SU-DHL-6 (cell line): ENCODE data around the gene NPW.
A peak's percentile ranks its signal among the peaks of the same experiment; 100 is the strongest.

Source experiments
- H2AFZ ChIP-seq: fragments of 200-600 bp; sonication (generic); 2 replicates; pipeline ENCODE4 v1.6.1; 2014; ENCODE audit warnings: low read depth, mild to moderate bottlenecking, moderate library complexity, mixed read lengths, antibody characterized with exemption, low read length; ENCODE audit not compliant: severe bottlenecking
- H3F3A ChIP-seq: fragments of 200-600 bp; shearing (Covaris generic); 2 replicates; pipeline ENCODE4 v1.6.0; 2016; ENCODE audit warnings: antibody characterized with exemption, mild to moderate bottlenecking; ENCODE audit not compliant: insufficient read depth
- H3K27ac ChIP-seq: fragments of 200-600 bp; sonication (generic); 2 replicates; pipeline ENCODE4 v1.5.1; 2016; ENCODE audit warnings: low read depth, mild to moderate bottlenecking, low read length, moderate library complexity, mixed read lengths
- H3K27me3 ChIP-seq: fragments of 200-600 bp; sonication (generic), shearing (Covaris generic); 2 replicates; pipeline ENCODE4 v1.6.0; 2014; ENCODE audit warnings: mild to moderate bottlenecking, low read length
- H3K36me3 ChIP-seq: fragments of 200-600 bp; sonication (generic); 2 replicates; pipeline ENCODE4 v1.6.1; 2014; ENCODE audit warnings: mild to moderate bottlenecking, low read length, mixed read lengths
- H3K4me2 ChIP-seq: fragments of 300-600, 200-600 bp; shearing (Covaris generic), sonication (generic); 2 replicates; pipeline ENCODE4 v1.6.0; 2014; ENCODE audit warnings: low read length, low read depth, mild to moderate bottlenecking; ENCODE audit not compliant: poor library complexity, severe bottlenecking
- H3K4me3 ChIP-seq: fragments of 200-600 bp; sonication (generic); 2 replicates; pipeline ENCODE4 v1.5.1; 2014; ENCODE audit warnings: antibody characterized with exemption, low read length, mild to moderate bottlenecking, mixed read lengths; ENCODE audit not compliant: insufficient read depth, poor library complexity, severe bottlenecking
- H3K79me2 ChIP-seq: fragments of 200-600 bp; sonication (generic); 2 replicates; pipeline ENCODE4 v1.6.1; 2014; ENCODE audit warnings: mild to moderate bottlenecking, low read length, moderate library complexity; ENCODE audit not compliant: insufficient read depth
- H3K9ac ChIP-seq: fragments of 200-600 bp; sonication (generic); 2 replicates; pipeline ENCODE4 v1.7.0; 2014; ENCODE audit warnings: mild to moderate bottlenecking, low read length
- H3K9me2 ChIP-seq: fragments of 200-600 bp; sonication (generic); replicated peaks from 2 replicates; pipeline ENCODE4 v1.6.1; 2014; ENCODE audit warnings: low read length; ENCODE audit not compliant: insufficient read depth
- H3K9me3 ChIP-seq: fragments of 200-600 bp; sonication (generic); 2 replicates; pipeline ENCODE4 v1.6.1; 2014; ENCODE audit warnings: low read length, mixed read lengths; ENCODE audit not compliant: insufficient read depth
- H4K20me1 ChIP-seq: fragments of 200-600 bp; sonication (generic); 2 replicates; pipeline ENCODE4 v1.6.1; 2014; ENCODE audit warnings: low read depth, mild to moderate bottlenecking, antibody characterized with exemption, low read length, moderate library complexity, mixed read lengths
- EZH2phosphoT487 ChIP-seq: fragments of 200-600 bp; sonication (generic), shearing (Covaris generic); conservative IDR thresholded peaks from 2 replicates; pipeline ENCODE4 v1.6.1; 2018; ENCODE audit warnings: mild to moderate bottlenecking, antibody characterized with exemption, low read length, moderate library complexity, mixed read lengths
- TF ChIP-seq, protein P1 (sequence below): fragments of 200-600 bp; sonication (generic); IDR thresholded peaks from one replicate; pipeline ENCODE4 v1.5.1; 2017; ENCODE audit warnings: antibody characterized with exemption, mild to moderate bottlenecking, low read length, moderate library complexity; ENCODE audit not compliant: insufficient read depth, poor library complexity, severe bottlenecking

NPW gene

GRCh38 chr16:2045965-2046892 lies 26.6 kb downstream of the NPW start:
- no peaks in the 10 kb centered on the region for H3K36me3 ChIP-seq
- H3K79me2 ChIP-seq = peaks cover 5% of the 10 kb centered on the region; the same call in 1 of the 2 replicates
- H3F3A ChIP-seq = no peaks in the 10 kb centered on the region
- H3K9me2 ChIP-seq = no peaks in the 10 kb centered on the region
- no peaks in the 10 kb centered on the region for H4K20me1 ChIP-seq
- H3K9me3 ChIP-seq = no peaks in the 10 kb centered on the region
- H3K27me3 ChIP-seq = no peaks in the 10 kb centered on the region
- no peak overlapping the region for H3K27ac ChIP-seq
- TF ChIP-seq, protein P1, sequence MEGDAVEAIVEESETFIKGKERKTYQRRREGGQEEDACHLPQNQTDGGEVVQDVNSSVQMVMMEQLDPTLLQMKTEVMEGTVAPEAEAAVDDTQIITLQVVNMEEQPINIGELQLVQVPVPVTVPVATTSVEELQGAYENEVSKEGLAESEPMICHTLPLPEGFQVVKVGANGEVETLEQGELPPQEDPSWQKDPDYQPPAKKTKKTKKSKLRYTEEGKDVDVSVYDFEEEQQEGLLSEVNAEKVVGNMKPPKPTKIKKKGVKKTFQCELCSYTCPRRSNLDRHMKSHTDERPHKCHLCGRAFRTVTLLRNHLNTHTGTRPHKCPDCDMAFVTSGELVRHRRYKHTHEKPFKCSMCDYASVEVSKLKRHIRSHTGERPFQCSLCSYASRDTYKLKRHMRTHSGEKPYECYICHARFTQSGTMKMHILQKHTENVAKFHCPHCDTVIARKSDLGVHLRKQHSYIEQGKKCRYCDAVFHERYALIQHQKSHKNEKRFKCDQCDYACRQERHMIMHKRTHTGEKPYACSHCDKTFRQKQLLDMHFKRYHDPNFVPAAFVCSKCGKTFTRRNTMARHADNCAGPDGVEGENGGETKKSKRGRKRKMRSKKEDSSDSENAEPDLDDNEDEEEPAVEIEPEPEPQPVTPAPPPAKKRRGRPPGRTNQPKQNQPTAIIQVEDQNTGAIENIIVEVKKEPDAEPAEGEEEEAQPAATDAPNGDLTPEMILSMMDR = no peak
- TF ChIP-seq EZH2phosphoT487 = no peak
- peak overlapping the region; percentile 86 for H3K4me2 ChIP-seq
- H2AFZ ChIP-seq = no peak overlapping the region
- H3K9ac ChIP-seq = peak overlapping the region; percentile 75
- H3K4me3 ChIP-seq = peak overlapping the region; percentile 91

- H3K4me3 ChIP-seq = peak overlapping the region; percentile 91
- H2AFZ ChIP-seq = peak overlapping the region; percentile 87
- H4K20me1 ChIP-seq = no peaks in the 10 kb centered on the region
- H3K9me2 ChIP-seq = no peaks in the 10 kb centered on the region
- TF ChIP-seq EZH2phosphoT487 = no peak
- TF ChIP-seq, protein P1 = no peak
- H3F3A ChIP-seq = no peaks in the 10 kb centered on the region
- H3K27me3 ChIP-seq = no peaks in the 10 kb centered on the region
- no peaks in the 10 kb centered on the region for H3K36me3 ChIP-seq
- H3K79me2 ChIP-seq = peaks cover 5% of the 10 kb centered on the region; the same call in 1 of the 2 replicates
- H3K27ac ChIP-seq = no peak overlapping the region
- no peaks in the 10 kb centered on the region for H3K9me3 ChIP-seq
- H3K9ac ChIP-seq = peak overlapping the region; percentile 75
- H3K4me2 ChIP-seq = peak overlapping the region; percentile 86
These were observed 27.3 kb downstream of the NPW start for GRCh38 chr16:2046893-2047329.

DNA sequence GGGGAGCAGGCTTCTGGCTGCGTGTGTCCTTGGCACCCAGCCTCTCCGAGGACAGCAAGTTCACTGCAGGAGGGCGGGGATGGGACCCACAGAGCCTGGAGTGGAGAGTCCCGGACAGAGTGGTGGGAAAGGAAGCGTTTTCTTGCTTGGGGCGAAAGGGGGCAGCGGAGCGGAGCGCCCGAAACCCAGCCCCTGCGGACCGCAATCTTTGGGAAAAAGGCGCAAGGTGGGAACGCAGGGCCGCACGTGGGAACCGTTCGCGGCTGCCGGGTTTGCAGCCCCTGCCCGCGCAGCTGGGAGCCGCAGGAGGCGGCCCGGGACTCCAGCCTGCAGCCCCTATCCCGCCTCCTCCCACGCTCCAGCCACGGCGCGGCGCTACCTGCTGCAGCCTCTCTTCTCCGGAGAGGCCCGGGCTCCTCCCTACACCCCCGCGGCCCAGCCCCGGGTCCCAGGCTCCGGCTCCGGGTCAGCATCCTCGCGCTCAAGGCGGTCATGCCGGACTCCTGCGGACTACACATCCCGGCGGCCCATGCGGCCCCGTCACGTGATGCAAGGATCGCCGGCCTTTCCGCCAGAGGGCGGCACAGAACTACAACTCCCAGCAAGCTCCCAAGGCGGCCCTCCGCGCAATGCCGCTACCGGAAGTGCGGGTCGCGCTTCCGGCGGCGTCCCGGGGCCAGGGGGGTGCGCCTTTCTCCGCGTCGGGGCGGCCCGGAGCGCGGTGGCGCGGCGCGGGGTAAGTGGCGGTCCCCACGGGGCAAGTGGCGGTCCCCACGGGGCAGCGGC lies 27.9 kb downstream of the NPW start, which contains the start of the genes NTHL1 and TSC2:
NTHL1 (minus strand) TSS at position 505 of the 786 bp plus-strand sequence; CDS start at position 494, 11 bp downstream.
TSC2 (plus strand) TSS at position 656 of the 786 bp plus-strand sequence. CDS start 631 bp downstream, outside the sequence.
- Histone ChIP-seq H3K9me3 (no peaks in the 10 kb centered on the region), H3K4me2 (peak within 1 kb of the TSS; percentile 86), H2AFZ (peak within 1 kb of the TSS; percentile 87), H3K27me3 (no peaks in the 10 kb centered on the region), H3K4me3 (peak within 1 kb of the TSS; percentile 91), H3K36me3 (no peaks in the 10 kb centered on the region), H3K27ac (no peak within 1 kb of the TSS), H3K9me2 (no peaks in the 10 kb centered on the region), H4K20me1 (no peaks in the 10 kb centered on the region), H3F3A (no peaks in the 10 kb centered on the region), H3K79me2 (peaks cover 5% of the 10 kb centered on the region; the same call in 1 of the 2 replicates), H3K9ac (peak within 1 kb of the TSS; percentile 75)
- TF ChIP-seq, protein P1 = no peak
- no peak for TF ChIP-seq EZH2phosphoT487
